Adrenal gland (tissue), 12 donors: Measurements from ENCODE around the gene MYL3. TPM values are rescaled to one million over a fixed set of nuclear protein-coding genes. Genes with fewer than 3 reads are reported as not detected.

Source experiments
- DNase-seq, 7 donors: peaks; one replicate each; pipeline ENCODE4 v3.0.0-alpha.2; 2019 to 2020
- H3K27ac ChIP-seq, 5 donors: fragments of 200-600 bp; sonication (generic) in 4 of 5; 1 replicate in 3 of 5; 2 replicates in 2 of 5; pipeline versions ENCODE4 v1.5.1 to v1.8.0; 2016 to 2020; ENCODE audit warnings: mild to moderate bottlenecking in 1 of 5
- H3K27me3 ChIP-seq: fragments of 200-600 bp; 2 replicates; pipeline ENCODE4 v1.8.0; 2021
- H3K36me3 ChIP-seq, 2 donors: fragments of 200-600 bp; replicated peaks in 1 of 2; 1 replicate in 1 of 2; 2 replicates in 1 of 2; pipeline versions ENCODE4 v1.5.1 to v1.8.0; 2018 to 2022
- H3K4me1 ChIP-seq, 2 donors: fragments of 200-600 bp; replicated peaks in 1 of 2; 1 replicate in 1 of 2; 2 replicates in 1 of 2; pipeline versions ENCODE4 v1.5.1 to v1.8.0; 2018 to 2021
- H3K4me3 ChIP-seq, 4 donors: fragments of 200-600 bp; sonication (generic) in 3 of 4; one replicate each; pipeline ENCODE4 v1.5.1; 2016 to 2018
- H3K9me3 ChIP-seq, 3 donors: fragments of 200-600 bp; sonication (generic) in 1 of 3; replicated peaks in 1 of 3; 1 replicate in 2 of 3; 2 replicates in 1 of 3; pipeline versions ENCODE4 v1.5.1 to v1.8.0; 2016 to 2021
- CTCF ChIP-seq, 6 experiments: fragments of 450-650 bp in 4 of 6; fragments of 200-600 bp in 2 of 6; sonication (generic) in 1 of 6; IDR thresholded peaks; 1 replicate in 5 of 6; 2 replicates in 1 of 6; pipeline versions ENCODE4 v1.5.1 to v1.8.0; 2016 to 2021; ENCODE audit warnings: antibody characterized with exemption in 6 of 6, mild to moderate bottlenecking in 2 of 6, moderate library complexity in 1 of 6
- POLR2A ChIP-seq, 2 donors: fragments of 450-650 bp; IDR thresholded peaks; one replicate each; pipeline ENCODE4 v1.6.1; 2017; ENCODE audit warnings: antibody characterized with exemption in 2 of 2, mild to moderate bottlenecking in 2 of 2, moderate library complexity in 1 of 2
- WGBS, 4 donors: extraction: QIAGEN DNeasy Blood & Tissue Kit in 2 of 4; methylation state at CpG; one replicate each; pipeline versions ENCODE4 v1.1.5 to v1.1.7; 2013 to 2017; 5-methylcytosine and 5-hydroxymethylcytosine counted together
- intact Hi-C, 2 donors: fragments of 100-400 bp; cut with DNase I; formaldehyde crosslinking; loops; one replicate each; pipeline versions ENCODE4 v1.14.1 to v1.15.0; 2022 to 2023
- polyA plus RNA-seq, 3 donors: library from polyadenylated mRNA; stranded (reverse); fragments of 200-250 nt in 2 of 3; fragments of 350-450 nt in 1 of 3; fragmentation: Illumina TruSeq in 1 of 3; extraction: RNeasy Lipid Tissue Mini Kit (QIAGEN cat#74804) in 1 of 3; gene quantifications; one replicate each; pipeline ENCODE4 v1.2.3, GENCODE V29; 2013 to 2014
- total RNA-seq, 9 donors: library from RNA; depleted of rRNA in 4 of 9; stranded (reverse); fragments of >200 nt in 4 of 9; fragments of 120-200 nt in 1 of 9; fragmentation: NEBNext Ultra II Directional in 1 of 9; extraction: Animal tissue kit (Norgen Biotek cat#: 25700) in 1 of 9; gene quantifications; one replicate each; pipeline versions ENCODE4 v1.1.0 to v1.2.4, GENCODE V29; 2013 to 2023
- donor health status: healthy with polysubstance abuse.
- donor health status: Bipolar disorder and iron deficiency.
- donor health status: DM: yes; HTN: yes; CAD: no.
- donor health status: DM: no; HTN: no; CAD: no.
- donor health status: DM: no; HTN: no; CAD: no.
- donor health status: DM: yes; HTN: yes; CAD: no.

The MYL3 gene
- total and polyA plus RNA-seq, 12 donors = 1.4 to 12.7 (median 4.6) TPM; not detected in 1

GRCh38 chr3:46909535-46910161 is 46.4 kb upstream of the MYL3 start:
- 15 to 38% (median 17%) methylated on average over 8 to 18 of the region's 18 CpGs for WGBS, 4 donors
- H3K27ac ChIP-seq = peak overlapping the region in 1 of 5 donors; percentile 44
- H3K36me3 ChIP-seq = no peaks in the 10 kb centered on the region
- H3K27me3 ChIP-seq = no peaks in the 10 kb centered on the region
- intact Hi-C loops = loop anchor here in 1 of 2 donors (5.0 kb wide), 2 partner anchors 42 to 202 kb away; no protein-coding TSS in a partner anchor
- TF ChIP-seq CTCF (IDR thresholded peaks at IDR 0.05) = peak; percentile 72 to 89 (median 86)
- no peak for TF ChIP-seq POLR2A (IDR thresholded peaks at IDR 0.05)
- DNase-seq = peak; percentile 85 to 96 (median 89)
- no peak overlapping the region for H3K4me3 ChIP-seq
- no peaks in the 10 kb centered on the region for H3K9me3 ChIP-seq
- H3K4me1 ChIP-seq = peaks cover 0 to 16% of the 10 kb centered on the region in 2 donors

GRCh38 chr3:46908986-46909534 is 45.8 kb upstream of the MYL3 start:
- intact Hi-C loops = loop anchor here in 1 of 2 donors (5.0 kb wide), 2 partner anchors 42 to 202 kb away; no protein-coding TSS in a partner anchor
- H3K36me3 ChIP-seq = no peaks in the 10 kb centered on the region
- no peak for TF ChIP-seq POLR2A (IDR thresholded peaks at IDR 0.05)
- no peak for TF ChIP-seq CTCF (IDR thresholded peaks at IDR 0.05)
- no peaks in the 10 kb centered on the region for H3K27me3 ChIP-seq
- peaks cover 0 to 14% of the 10 kb centered on the region in 2 donors for H3K4me1 ChIP-seq
- no peak for DNase-seq
- H3K9me3 ChIP-seq = no peaks in the 10 kb centered on the region
- 5 to 41% (median 38%) methylated on average over 3 to 8 of the region's 8 CpGs; no CpG with 5 or more reads in 1 of the 4 donors for WGBS, 4 donors
- no peak overlapping the region for H3K4me3 ChIP-seq
- H3K27ac ChIP-seq = peak overlapping the region in 2 of 5 donors; percentile 12 to 44

GRCh38 chr3:46908294-46908985 is 45.2 kb upstream of the MYL3 start:
- Histone ChIP-seq H3K27me3 (no peaks in the 10 kb centered on the region), H3K9me3 (no peaks in the 10 kb centered on the region), H3K4me1 (peaks cover 0 to 11% of the 10 kb centered on the region in 2 donors), H3K36me3 (no peaks in the 10 kb centered on the region), H3K27ac (peak overlapping the region in 2 of 5 donors; percentile 12 to 44), H3K4me3 (no peak overlapping the region)
- peak in 1 of 7 donors; percentile 14 for DNase-seq
- intact Hi-C loops = loop anchor here in 1 of 2 donors (5.0 kb wide), 2 partner anchors 41 to 201 kb away; no protein-coding TSS in a partner anchor
- TF ChIP-seq POLR2A (IDR thresholded peaks at IDR 0.05) (no peak), CTCF (IDR thresholded peaks at IDR 0.05) (peak in 1 of 6 experiments; percentile 36)
- 60 to 68% (median 62%) methylated on average over 20 to 24 of the region's 24 CpGs for WGBS, 4 donors

GRCh38 chr3:46907960-46908293 is 44.7 kb upstream of the MYL3 start:
- no peaks in the 10 kb centered on the region for H3K36me3 ChIP-seq
- H3K27ac ChIP-seq = peak overlapping the region in 1 of 5 donors; percentile 44
- H3K4me3 ChIP-seq = no peak overlapping the region
- H3K27me3 ChIP-seq = no peaks in the 10 kb centered on the region
- no peaks in the 10 kb centered on the region for H3K9me3 ChIP-seq
- peaks cover 0 to 11% of the 10 kb centered on the region in 2 donors for H3K4me1 ChIP-seq
- 44 to 47% (median 46%) methylated on average over 1 of the region's 1 CpG for WGBS, 4 donors
- TF ChIP-seq POLR2A (IDR thresholded peaks at IDR 0.05) (no peak), CTCF (IDR thresholded peaks at IDR 0.05) (no peak)
- intact Hi-C loops = loop anchor here in 1 of 2 donors (5.0 kb wide), 2 partner anchors 41 to 201 kb away; no protein-coding TSS in a partner anchor
- DNase-seq = no peak
